ENCODE data around the gene MACROD2.

- TF ChIP-seq JUND (IDR thresholded peaks at IDR 0.05), result no peak
- TF ChIP-seq CTCF (IDR thresholded peaks at IDR 0.05; ENCODE audit: low read depth, low read length, missing input control), result no peak
- TF ChIP-seq EGR1 (IDR thresholded peaks at IDR 0.05; ENCODE audit: low read depth in 2 of 2), result no peak
These were observed 1069.4 kb downstream of the MACROD2 start for GRCh38 chr20:15064741-15065140.

Measured in liver (tissue), 3 donors.